Erythroblast (primary cell): ENCODE results near the gene ANGPTL4.
A peak's percentile ranks its signal among the peaks of the same experiment; 100 is the strongest.
"Not testable (repeated sequence)": the region's sequence is repeated elsewhere in the genome, so short reads cannot be mapped to it uniquely, and the experiment has no call there.

ENCODE experiments used
- DNase-seq, 2 experiments: peaks; one replicate each; lab custom pipeline; 2025; lab: John Stamatoyannopoulos, UW
- GATA1 ChIP-seq: IDR thresholded peaks from 2 replicates; pipeline ENCODE4 v1.6.1; 2011; ENCODE audit warnings: low read depth, mild to moderate bottlenecking, control low read depth, low read length, moderate library complexity
- POLR2A ChIP-seq: IDR thresholded peaks from 2 replicates; pipeline ENCODE4 v1.6.1; 2011; ENCODE audit warnings: mild to moderate bottlenecking, low read length

ANGPTL4 gene

GRCh38 chr19:8361921-8362793 is 1.8 kb upstream of the ANGPTL4 start:
- peak; percentile 62 to 73 for DNase-seq
- peak; percentile 33 for TF ChIP-seq POLR2A
- no peak for TF ChIP-seq GATA1

GRCh38 chr19:8366121-8366581 is 2.2 kb downstream of the ANGPTL4 start:
- DNase-seq = no peak
- TF ChIP-seq GATA1 (no peak), POLR2A (no peak)

- DNase-seq = no peak
- TF ChIP-seq POLR2A (no peak), GATA1 (no peak)
Measured at GRCh38 chr19:8366961-8367326, 3.0 kb downstream of the ANGPTL4 start.

DNA sequence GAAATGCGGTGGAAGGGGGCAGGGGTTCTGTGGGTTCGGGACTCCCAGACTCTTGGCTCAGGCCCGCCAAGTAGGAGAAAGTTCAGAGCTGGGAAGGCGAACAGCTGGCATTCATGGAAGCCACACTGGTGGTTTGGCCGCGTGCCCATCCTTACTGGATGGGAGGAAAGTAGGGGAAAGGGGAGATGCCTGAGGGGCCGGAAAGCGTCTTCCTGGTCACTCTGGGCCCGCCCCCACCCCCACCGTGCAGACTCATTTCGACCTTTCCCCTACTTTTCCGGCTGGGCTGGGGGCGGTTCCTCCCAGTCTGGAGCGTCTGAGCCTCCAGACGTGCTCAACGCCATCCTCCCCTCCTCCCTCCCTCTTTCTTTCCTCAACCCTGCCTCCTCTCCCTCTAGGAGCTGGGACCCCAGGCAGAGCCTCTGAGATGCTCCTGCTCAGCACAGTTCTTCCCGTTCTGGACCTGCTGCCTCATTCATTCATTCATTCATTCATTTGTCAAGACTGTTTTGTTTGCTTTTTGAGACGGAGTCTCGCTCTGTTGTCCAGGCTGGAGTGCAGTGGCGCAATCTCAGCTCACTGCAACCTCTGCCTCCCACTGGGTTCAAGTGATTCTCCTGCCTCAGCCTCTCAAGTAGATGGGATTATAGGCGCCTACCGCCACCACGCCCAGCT is 3.5 kb downstream of the ANGPTL4 start:
- TF ChIP-seq GATA1 (no peak), POLR2A (no peak)
- no peak for DNase-seq

GRCh38 chr19:8370176-8371010 is 6.4 kb downstream of the ANGPTL4 start:
- peak in 1 of 2 experiments; percentile 37 for DNase-seq
- TF ChIP-seq POLR2A = no peak
- no peak for TF ChIP-seq GATA1

DNA sequence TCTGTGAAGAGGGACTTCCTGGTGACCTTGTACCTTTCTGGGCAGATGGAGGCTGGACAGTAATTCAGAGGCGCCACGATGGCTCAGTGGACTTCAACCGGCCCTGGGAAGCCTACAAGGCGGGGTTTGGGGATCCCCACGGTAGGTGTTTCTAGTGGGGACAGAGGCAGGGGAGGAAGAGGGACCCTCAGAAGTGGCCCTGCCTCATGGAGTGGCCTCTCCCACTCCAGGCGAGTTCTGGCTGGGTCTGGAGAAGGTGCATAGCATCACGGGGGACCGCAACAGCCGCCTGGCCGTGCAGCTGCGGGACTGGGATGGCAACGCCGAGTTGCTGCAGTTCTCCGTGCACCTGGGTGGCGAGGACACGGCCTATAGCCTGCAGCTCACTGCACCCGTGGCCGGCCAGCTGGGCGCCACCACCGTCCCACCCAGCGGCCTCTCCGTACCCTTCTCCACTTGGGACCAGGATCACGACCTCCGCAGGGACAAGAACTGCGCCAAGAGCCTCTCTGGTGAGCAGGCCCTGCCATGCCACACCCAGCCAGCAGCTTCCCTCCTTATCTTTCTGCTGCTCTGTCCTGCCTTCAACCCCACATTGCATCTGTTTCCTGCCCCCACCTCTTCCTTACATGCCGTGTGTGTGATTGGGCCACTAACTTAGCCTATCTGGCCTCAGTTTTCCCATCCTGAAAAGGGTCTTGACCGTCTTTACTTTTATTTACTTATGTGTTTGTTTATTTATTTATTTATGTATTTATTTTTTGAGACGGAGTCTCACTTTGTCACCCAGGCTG is 7.3 kb downstream of the ANGPTL4 start:
- TF ChIP-seq GATA1 = no peak
- no peak for TF ChIP-seq POLR2A
- peak; percentile 78 to 85 for DNase-seq

DNA sequence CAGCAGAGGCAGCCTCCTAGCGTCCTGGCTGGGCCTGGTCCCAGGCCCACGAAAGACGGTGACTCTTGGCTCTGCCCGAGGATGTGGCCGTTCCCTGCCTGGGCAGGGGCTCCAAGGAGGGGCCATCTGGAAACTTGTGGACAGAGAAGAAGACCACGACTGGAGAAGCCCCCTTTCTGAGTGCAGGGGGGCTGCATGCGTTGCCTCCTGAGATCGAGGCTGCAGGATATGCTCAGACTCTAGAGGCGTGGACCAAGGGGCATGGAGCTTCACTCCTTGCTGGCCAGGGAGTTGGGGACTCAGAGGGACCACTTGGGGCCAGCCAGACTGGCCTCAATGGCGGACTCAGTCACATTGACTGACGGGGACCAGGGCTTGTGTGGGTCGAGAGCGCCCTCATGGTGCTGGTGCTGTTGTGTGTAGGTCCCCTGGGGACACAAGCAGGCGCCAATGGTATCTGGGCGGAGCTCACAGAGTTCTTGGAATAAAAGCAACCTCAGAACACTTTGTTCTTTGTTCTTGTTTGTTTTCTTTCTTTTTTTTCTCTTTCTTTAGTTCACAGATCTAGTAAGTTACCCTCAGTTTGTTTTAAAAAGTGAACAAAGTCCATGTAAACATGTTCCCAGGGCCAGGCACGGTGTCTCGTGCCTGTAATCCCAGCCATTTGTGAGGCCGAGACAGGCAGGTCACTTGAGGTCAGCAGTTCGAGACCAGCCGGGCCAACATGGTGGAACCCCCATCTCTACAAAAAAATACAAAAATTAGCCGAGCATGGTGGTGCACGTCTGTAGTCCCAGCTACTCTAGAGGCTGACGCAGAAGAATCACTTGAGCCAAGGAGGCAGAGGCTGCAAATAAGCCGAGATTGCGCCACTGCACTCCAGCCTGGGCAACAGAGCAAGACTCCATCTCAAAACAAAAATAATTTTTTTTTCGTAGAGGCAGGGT is 10.2 kb downstream of the ANGPTL4 start:
- no peak for TF ChIP-seq GATA1
- no peak for TF ChIP-seq POLR2A
- DNase-seq = peak in 1 of 2 experiments; percentile 52

- not testable (repeated sequence) for DNase-seq
Measured at GRCh38 chr19:8375766-8376165, 11.8 kb downstream of the ANGPTL4 start.

DNA sequence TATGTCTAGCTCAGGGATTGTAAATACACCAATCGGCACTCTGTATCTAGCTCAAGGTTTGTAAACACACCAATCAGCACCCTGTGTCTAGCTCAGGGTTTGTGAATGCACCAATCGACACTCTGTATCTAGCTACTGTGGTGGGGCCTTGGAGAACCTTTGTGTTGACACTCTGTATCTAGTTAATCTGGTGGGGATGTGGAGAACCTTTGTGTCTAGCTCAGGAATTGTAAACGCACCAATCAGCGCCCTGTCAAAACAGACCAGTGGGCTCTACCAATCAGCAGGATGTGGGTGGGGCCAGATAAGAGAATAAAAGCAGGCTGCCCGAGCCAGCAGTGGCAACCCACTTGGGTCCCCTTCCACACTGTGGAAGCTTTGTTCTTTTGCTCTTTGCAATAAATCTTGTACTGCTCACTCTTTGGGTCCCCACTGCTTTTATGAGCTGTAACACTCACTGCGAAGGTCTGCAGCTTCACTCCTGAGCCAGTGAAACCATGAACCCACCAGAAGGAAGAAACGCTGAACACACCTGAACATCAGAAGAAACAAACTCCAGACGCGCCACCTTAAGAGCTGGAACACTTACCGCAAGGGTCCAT is 12.5 kb downstream of the ANGPTL4 start:
- DNase-seq = not testable (repeated sequence)

- no peak for DNase-seq
- no peak for TF ChIP-seq GATA1
- TF ChIP-seq POLR2A = no peak
Measured at GRCh38 chr19:8377598-8377997, 13.6 kb downstream of the ANGPTL4 start.

GRCh38 chr19:8379156-8379891 is 15.4 kb downstream of the ANGPTL4 start:
- DNase-seq = not testable (repeated sequence)

DNA sequence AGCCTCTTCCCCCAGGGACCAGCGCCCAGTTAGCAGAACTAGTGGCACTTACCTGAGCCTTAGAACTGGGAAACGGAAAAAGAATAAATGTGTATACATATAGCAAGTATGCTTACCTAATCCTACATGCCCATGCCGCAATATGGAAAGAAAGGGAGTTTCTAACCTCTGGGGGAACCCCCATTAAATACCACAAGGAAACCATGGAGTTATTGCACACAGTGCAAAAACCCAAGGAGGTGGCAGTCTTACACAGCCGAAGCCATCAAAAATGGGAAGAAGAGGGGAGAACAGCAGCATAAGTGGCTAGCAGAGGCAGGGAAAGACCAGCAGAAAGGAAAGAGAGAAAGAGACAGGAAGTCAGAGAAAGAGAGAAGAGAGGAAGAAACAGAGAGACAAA is 20.6 kb downstream of the ANGPTL4 start:
- not testable (repeated sequence) for DNase-seq

GRCh38 chr19:8385103-8385502 is 21.1 kb downstream of the ANGPTL4 start:
- not testable (repeated sequence) for DNase-seq

- DNase-seq = not testable (repeated sequence)
Measured at GRCh38 chr19:8385566-8385965, 21.6 kb downstream of the ANGPTL4 start.

GRCh38 chr19:8386419-8386818 is 22.5 kb downstream of the ANGPTL4 start:
- DNase-seq = not testable (repeated sequence)
